GM23338 (cell line): ENCODE measurements around the gene GKN1. TPM values are rescaled to one million over a fixed set of nuclear protein-coding genes. Genes with fewer than 3 reads are reported as not detected.

Experiments used
- ATAC-seq: fragments of 200-7000 bp; cut with Tn5 transposase; 3 replicates; pipeline ENCODE4 v1.9.1; 2020
- DNase-seq: peaks from one replicate; pipeline ENCODE4 v3.0.0-alpha.2; 2015; ENCODE audit warnings: low spot score
- H2AFZ ChIP-seq: fragments of 200-600 bp; sonication (generic); 2 replicates; pipeline ENCODE4 v1.8.0; 2016; ENCODE audit warnings: antibody characterized with exemption, mild to moderate bottlenecking, moderate library complexity
- H3F3A ChIP-seq: fragments of 200-600 bp; sonication (generic); replicated peaks from 2 replicates; pipeline ENCODE4 v1.8.0; 2017; ENCODE audit warnings: antibody characterized with exemption, mixed run types, low read depth
- H3K27ac ChIP-seq: fragments of 200-600 bp; sonication (generic); 2 replicates; pipeline ENCODE4 v1.6.1; 2016; ENCODE audit warnings: low read depth
- H3K27me3 ChIP-seq: fragments of 200-600 bp; sonication (generic); 2 replicates; pipeline ENCODE4 v1.8.0; 2016; ENCODE audit warnings: mild to moderate bottlenecking, mixed run types, moderate library complexity; ENCODE audit not compliant: insufficient read depth
- H3K36me3 ChIP-seq: fragments of 200-600 bp; sonication (generic); 2 replicates; pipeline ENCODE4 v1.8.0; 2016; ENCODE audit warnings: mild to moderate bottlenecking; ENCODE audit not compliant: insufficient read depth
- H3K4me1 ChIP-seq: fragments of 200-600 bp; sonication (generic); 2 replicates; pipeline ENCODE4 v1.8.0; 2016; ENCODE audit warnings: mild to moderate bottlenecking, moderate library complexity; ENCODE audit not compliant: insufficient read depth
- H3K4me2 ChIP-seq: fragments of 200-600 bp; sonication (generic); 2 replicates; pipeline ENCODE4 v1.7.1; 2017; ENCODE audit warnings: mixed run types
- H3K4me3 ChIP-seq: fragments of 200-600 bp; sonication (generic); 2 replicates; pipeline ENCODE4 v1.6.1; 2016; ENCODE audit warnings: mixed run types
- H3K79me2 ChIP-seq: fragments of 200-600 bp; sonication (generic); replicated peaks from 2 replicates; pipeline ENCODE4 v1.8.0; 2017; ENCODE audit warnings: mild to moderate bottlenecking; ENCODE audit not compliant: insufficient read depth
- H3K9me2 ChIP-seq: fragments of 200-600 bp; sonication (generic); 2 replicates; pipeline ENCODE4 v1.8.0; 2017; ENCODE audit not compliant: insufficient read depth
- H4K20me1 ChIP-seq: fragments of 200-600 bp; sonication (generic); replicated peaks from 2 replicates; pipeline ENCODE4 v1.8.0; 2017; ENCODE audit warnings: mild to moderate bottlenecking; ENCODE audit not compliant: insufficient read depth
- H3K27ac Mint-ChIP-seq: 2 replicates; pipeline ENCODE4 v1.8.0; 2020; ENCODE audit warnings: inconsistent platforms, mild to moderate bottlenecking, moderate library complexity, mixed read lengths
- H3K27me3 Mint-ChIP-seq: 3 replicates; pipeline ENCODE4 v1.8.0; 2022; ENCODE audit warnings: low read depth, mild to moderate bottlenecking, moderate library complexity, mixed read lengths, inconsistent platforms; ENCODE audit not compliant: insufficient read depth, poor library complexity
- H3K36me3 Mint-ChIP-seq: 3 replicates; pipeline ENCODE4 v1.8.0; 2021; ENCODE audit warnings: low read depth, mild to moderate bottlenecking, inconsistent platforms, moderate library complexity, mixed read lengths
- H3K4me1 Mint-ChIP-seq: 3 replicates; pipeline ENCODE4 v1.8.0; 2020; ENCODE audit warnings: mild to moderate bottlenecking, inconsistent platforms, mixed read lengths
- H3K4me3 Mint-ChIP-seq: 3 replicates; pipeline ENCODE4 v1.8.0; 2021; ENCODE audit warnings: moderate library complexity, mild to moderate bottlenecking, inconsistent platforms, mixed read lengths
- H3K9me3 Mint-ChIP-seq: 3 replicates; pipeline ENCODE4 v1.8.0; 2020; ENCODE audit warnings: moderate library complexity, mild to moderate bottlenecking, inconsistent platforms, mixed read lengths
- CREB1 ChIP-seq: fragments of 250-450 bp; sonication (Bioruptor Pico); IDR thresholded peaks from 2 replicates; pipeline ENCODE4 v1.5.0; 2020; ENCODE audit warnings: low read depth, mild to moderate bottlenecking, moderate library complexity
- EZH2 ChIP-seq: fragments of 200-600 bp; sonication (generic); IDR thresholded peaks from one replicate; pipeline ENCODE4 v1.8.0; 2017; ENCODE audit warnings: antibody characterized with exemption, mild to moderate bottlenecking, low read depth; ENCODE audit not compliant: unreplicated experiment
- EZH2phosphoT487 ChIP-seq: fragments of 200-600 bp; sonication (generic); IDR thresholded peaks from one replicate; pipeline ENCODE4 v1.8.1; 2018; ENCODE audit warnings: antibody characterized with exemption; ENCODE audit not compliant: unreplicated experiment
- JUNB ChIP-seq: IDR thresholded peaks from one replicate; pipeline ENCODE4 v1.6.1; 2016; ENCODE audit warnings: antibody characterized with exemption; ENCODE audit not compliant: unreplicated experiment
- NANOG ChIP-seq: IDR thresholded peaks from 2 replicates; pipeline ENCODE4 v1.6.1; 2016; ENCODE audit warnings: antibody characterized with exemption, borderline replicate concordance
- POLR2AphosphoS5 ChIP-seq: IDR thresholded peaks from 2 replicates; pipeline ENCODE4 v1.6.1; 2016; ENCODE audit warnings: antibody characterized with exemption, low read depth
- STAT1 ChIP-seq: IDR thresholded peaks from one replicate; pipeline ENCODE4 v1.6.1; 2016; ENCODE audit warnings: antibody characterized with exemption; ENCODE audit not compliant: unreplicated experiment
- ZNF114 ChIP-seq: fragments of 250-450 bp; sonication (Bioruptor Pico); IDR thresholded peaks from 2 replicates; pipeline ENCODE4 v1.5.0; 2020; ENCODE audit warnings: mild to moderate bottlenecking, moderate library complexity
- ZNF331 ChIP-seq: fragments of 250-450 bp; sonication (Bioruptor Pico); IDR thresholded peaks from 2 replicates; pipeline ENCODE4 v1.5.0; 2020; ENCODE audit warnings: low read depth, mild to moderate bottlenecking, moderate library complexity
- polyA plus RNA-seq: library from polyadenylated mRNA; unstranded; fragments of >200 nt; fragmentation: Nextera tagmentation; extraction: Ambion mirVana; gene quantifications from 2 replicates; pipeline ENCODE4 v1.2.1, GENCODE V29; 2016
- total RNA-seq: library from RNA; depleted of rRNA; stranded (reverse); fragments of >200 nt; shearing (Covaris generic); gene quantifications from 2 replicates; pipeline ENCODE4 v1.2.3, GENCODE V29; 2014
- TF ChIP-seq, protein P1 (sequence below): IDR thresholded peaks from 2 replicates; pipeline ENCODE4 v1.6.1; 2016; ENCODE audit warnings: antibody characterized with exemption
- TF ChIP-seq, protein P2 (sequence below): IDR thresholded peaks from one replicate; pipeline ENCODE4 v1.6.1; 2018; ENCODE audit warnings: antibody characterized with exemption; ENCODE audit not compliant: unreplicated experiment
- TF ChIP-seq, protein P3 (sequence below), 2 experiments: fragments of 200-600 bp in 1 of 2; sonication (generic) in 1 of 2; conservative IDR thresholded peaks; 2 replicates each; pipeline versions ENCODE4 v1.5.1 to v1.6.1; 2016 to 2017; ENCODE audit warnings: antibody characterized with exemption in 2 of 2, low read depth in 2 of 2, mild to moderate bottlenecking in 2 of 2, moderate library complexity in 1 of 2

Gene GKN1
- total and polyA plus RNA-seq, 2 experiments from 2014 or later = not detected

DNA sequence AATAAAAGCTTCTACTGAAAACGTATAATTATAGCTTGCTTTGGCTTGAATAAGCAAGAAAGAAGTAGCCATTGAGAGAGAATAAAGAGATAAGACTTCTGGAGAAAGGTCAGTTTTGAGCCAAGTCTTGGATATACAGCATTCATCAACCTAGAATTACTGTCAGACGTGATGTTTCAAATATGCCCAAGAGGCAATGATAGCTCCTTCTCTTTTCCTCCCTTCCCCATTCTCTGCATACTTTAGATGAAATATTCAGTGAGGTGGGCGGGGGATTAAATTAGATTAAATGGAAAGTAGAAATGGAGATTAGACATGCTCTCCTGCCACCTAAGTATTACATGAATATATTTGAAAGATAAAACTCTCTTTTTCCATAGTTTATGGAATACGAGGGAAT, 47.3 kb downstream of the GKN1 start (continued):
- TF ChIP-seq ZNF331 (CRISPR knock-in tag) (no peak), EZH2 (no peak), CREB1 (CRISPR knock-in tag) (no peak), JUNB (no peak), NANOG (no peak)
- TF ChIP-seq, protein P1, sequence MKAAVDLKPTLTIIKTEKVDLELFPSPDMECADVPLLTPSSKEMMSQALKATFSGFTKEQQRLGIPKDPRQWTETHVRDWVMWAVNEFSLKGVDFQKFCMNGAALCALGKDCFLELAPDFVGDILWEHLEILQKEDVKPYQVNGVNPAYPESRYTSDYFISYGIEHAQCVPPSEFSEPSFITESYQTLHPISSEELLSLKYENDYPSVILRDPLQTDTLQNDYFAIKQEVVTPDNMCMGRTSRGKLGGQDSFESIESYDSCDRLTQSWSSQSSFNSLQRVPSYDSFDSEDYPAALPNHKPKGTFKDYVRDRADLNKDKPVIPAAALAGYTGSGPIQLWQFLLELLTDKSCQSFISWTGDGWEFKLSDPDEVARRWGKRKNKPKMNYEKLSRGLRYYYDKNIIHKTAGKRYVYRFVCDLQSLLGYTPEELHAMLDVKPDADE = no peak
- TF ChIP-seq, protein P2, sequence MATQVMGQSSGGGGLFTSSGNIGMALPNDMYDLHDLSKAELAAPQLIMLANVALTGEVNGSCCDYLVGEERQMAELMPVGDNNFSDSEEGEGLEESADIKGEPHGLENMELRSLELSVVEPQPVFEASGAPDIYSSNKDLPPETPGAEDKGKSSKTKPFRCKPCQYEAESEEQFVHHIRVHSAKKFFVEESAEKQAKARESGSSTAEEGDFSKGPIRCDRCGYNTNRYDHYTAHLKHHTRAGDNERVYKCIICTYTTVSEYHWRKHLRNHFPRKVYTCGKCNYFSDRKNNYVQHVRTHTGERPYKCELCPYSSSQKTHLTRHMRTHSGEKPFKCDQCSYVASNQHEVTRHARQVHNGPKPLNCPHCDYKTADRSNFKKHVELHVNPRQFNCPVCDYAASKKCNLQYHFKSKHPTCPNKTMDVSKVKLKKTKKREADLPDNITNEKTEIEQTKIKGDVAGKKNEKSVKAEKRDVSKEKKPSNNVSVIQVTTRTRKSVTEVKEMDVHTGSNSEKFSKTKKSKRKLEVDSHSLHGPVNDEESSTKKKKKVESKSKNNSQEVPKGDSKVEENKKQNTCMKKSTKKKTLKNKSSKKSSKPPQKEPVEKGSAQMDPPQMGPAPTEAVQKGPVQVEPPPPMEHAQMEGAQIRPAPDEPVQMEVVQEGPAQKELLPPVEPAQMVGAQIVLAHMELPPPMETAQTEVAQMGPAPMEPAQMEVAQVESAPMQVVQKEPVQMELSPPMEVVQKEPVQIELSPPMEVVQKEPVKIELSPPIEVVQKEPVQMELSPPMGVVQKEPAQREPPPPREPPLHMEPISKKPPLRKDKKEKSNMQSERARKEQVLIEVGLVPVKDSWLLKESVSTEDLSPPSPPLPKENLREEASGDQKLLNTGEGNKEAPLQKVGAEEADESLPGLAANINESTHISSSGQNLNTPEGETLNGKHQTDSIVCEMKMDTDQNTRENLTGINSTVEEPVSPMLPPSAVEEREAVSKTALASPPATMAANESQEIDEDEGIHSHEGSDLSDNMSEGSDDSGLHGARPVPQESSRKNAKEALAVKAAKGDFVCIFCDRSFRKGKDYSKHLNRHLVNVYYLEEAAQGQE = no peak

DNA sequence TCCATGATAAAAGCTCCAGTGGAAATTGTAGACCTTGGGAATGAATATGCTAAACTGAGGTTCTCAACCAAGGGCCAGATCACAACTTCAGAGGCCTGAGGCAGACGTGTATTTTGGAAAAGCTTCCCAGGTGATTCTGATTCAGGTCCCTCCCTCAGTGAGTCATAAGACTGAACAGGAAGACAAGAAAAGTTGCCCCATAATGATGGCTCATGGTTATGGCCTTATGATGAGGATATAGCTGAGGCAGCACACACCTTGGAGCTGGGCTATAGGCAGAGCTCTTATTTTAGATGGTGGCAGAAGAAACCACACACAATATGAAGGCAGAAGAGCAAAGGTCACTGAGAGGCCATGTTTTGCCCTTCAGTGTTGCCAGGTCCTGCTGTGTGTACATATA, 48.1 kb downstream of the GKN1 start:
- H3K9me3 Mint-ChIP-seq = no peaks in the 10 kb centered on the region; the same call in 2 of the 3 replicates
- H3K4me1 ChIP-seq = peaks cover 16% of the 10 kb centered on the region; the same call in 1 of the 2 replicates
- H3K4me2 ChIP-seq = no peak overlapping the region
- no peak overlapping the region for H3K4me3 Mint-ChIP-seq
- no peak overlapping the region for H3K27ac Mint-ChIP-seq
- H3K79me2 ChIP-seq = peaks cover 66% of the 10 kb centered on the region
- H3K27me3 ChIP-seq = no peaks in the 10 kb centered on the region
- no peaks in the 10 kb centered on the region for H3K36me3 ChIP-seq
- peaks cover 1% of the 10 kb centered on the region for H3K27me3 Mint-ChIP-seq
- no peak for DNase-seq
- H3K4me3 ChIP-seq = no peak overlapping the region
- no peaks in the 10 kb centered on the region for H3F3A ChIP-seq
- no peak for ATAC-seq
- H3K9me2 ChIP-seq = peaks cover 6% of the 10 kb centered on the region; the same call in 1 of the 2 replicates
- H3K27ac ChIP-seq = no peak overlapping the region
- peaks cover 9% of the 10 kb centered on the region for H4K20me1 ChIP-seq
- no peaks in the 10 kb centered on the region for H3K36me3 Mint-ChIP-seq
- no peak overlapping the region for H2AFZ ChIP-seq
- H3K4me1 Mint-ChIP-seq = peaks cover 26% of the 10 kb centered on the region
- TF ChIP-seq, protein P1 = no peak
- TF ChIP-seq JUNB = no peak
- no peak for TF ChIP-seq POLR2AphosphoS5
- TF ChIP-seq EZH2 = no peak
- TF ChIP-seq, protein P2 = no peak
- TF ChIP-seq ZNF331 (CRISPR knock-in tag) = no peak
- TF ChIP-seq CREB1 (CRISPR knock-in tag) = no peak
- TF ChIP-seq ZNF114 (CRISPR knock-in tag) = no peak
- no peak for TF ChIP-seq STAT1
- TF ChIP-seq, protein P3, sequence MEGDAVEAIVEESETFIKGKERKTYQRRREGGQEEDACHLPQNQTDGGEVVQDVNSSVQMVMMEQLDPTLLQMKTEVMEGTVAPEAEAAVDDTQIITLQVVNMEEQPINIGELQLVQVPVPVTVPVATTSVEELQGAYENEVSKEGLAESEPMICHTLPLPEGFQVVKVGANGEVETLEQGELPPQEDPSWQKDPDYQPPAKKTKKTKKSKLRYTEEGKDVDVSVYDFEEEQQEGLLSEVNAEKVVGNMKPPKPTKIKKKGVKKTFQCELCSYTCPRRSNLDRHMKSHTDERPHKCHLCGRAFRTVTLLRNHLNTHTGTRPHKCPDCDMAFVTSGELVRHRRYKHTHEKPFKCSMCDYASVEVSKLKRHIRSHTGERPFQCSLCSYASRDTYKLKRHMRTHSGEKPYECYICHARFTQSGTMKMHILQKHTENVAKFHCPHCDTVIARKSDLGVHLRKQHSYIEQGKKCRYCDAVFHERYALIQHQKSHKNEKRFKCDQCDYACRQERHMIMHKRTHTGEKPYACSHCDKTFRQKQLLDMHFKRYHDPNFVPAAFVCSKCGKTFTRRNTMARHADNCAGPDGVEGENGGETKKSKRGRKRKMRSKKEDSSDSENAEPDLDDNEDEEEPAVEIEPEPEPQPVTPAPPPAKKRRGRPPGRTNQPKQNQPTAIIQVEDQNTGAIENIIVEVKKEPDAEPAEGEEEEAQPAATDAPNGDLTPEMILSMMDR (conservative IDR thresholded peaks at IDR 0.05; ENCODE audit: low read depth in 2 of 2) = no peak
- no peak for TF ChIP-seq NANOG
- TF ChIP-seq EZH2phosphoT487 = no peak
